ENCODE measurements around the gene GPSM3. TPM values are rescaled to one million over a fixed set of nuclear protein-coding genes. Genes with fewer than 3 reads are reported as not detected.

Gene GPSM3
- total and polyA plus RNA-seq, 2 donors (not counting 1 experiment from before 2014, with no cell fraction given) = 194 to 299 TPM

DNA sequence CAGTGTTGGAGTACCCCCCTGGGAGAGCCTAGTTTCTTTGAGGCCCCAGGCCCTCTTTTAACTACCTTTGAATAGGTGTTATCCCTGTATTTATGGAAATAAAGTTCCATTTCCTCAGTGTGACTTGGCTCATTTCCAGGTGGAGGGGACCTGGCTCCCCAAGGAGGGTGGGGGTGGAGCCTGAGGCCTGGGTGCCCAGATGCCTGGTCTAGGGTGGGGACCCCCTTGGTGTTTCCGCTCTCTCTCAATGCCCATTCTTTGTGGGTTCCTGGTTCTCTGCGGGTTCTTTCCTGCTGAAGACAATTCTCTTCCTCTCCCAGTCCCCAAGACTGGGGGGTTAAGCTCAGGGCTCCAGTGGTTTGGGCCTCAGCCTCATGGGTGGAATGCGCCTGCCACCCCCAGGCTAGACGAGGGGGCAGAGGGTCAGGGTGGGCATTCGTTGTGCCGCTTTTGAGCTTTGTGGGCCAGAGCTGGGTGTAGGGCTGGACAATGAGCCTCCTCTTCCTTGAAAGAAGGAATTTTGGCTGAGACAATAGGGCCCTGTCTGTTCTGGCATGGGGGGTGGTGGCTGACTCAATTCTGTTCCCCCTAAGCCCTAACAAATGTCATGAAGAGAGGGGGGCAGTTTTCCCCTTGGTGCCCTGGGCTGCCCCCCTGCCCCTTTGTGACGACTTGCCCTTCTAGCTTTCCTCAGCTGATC lies 28.7 kb downstream of the GPSM3 start:
- H3K36me3 ChIP-seq (replicated peaks in 1 of 2; ENCODE audit: control extremely low read depth in 1 of 2, control insufficient read depth in 1 of 2, extremely low read depth in 1 of 2, insufficient read depth in 2 of 2, low read length in 1 of 2) = peaks cover 0 to 3% of the 10 kb centered on the region in 2 experiments
- no peaks in the 10 kb centered on the region for H3K9me3 Mint-ChIP-seq (ENCODE audit: insufficient read depth)
- no peak overlapping the region for H3K4me3 Mint-ChIP-seq
- H3K4me1 ChIP-seq (ENCODE audit: control insufficient read depth in 2 of 2, insufficient read depth in 2 of 2, low read length in 2 of 2) = peaks cover 0 to 6% of the 10 kb centered on the region in 2 donors
- POLR2A ChIA-PET = no interaction called here
- no peaks in the 10 kb centered on the region for H3K79me2 ChIP-seq (ENCODE audit: control insufficient read depth, insufficient read depth, low read length)
- no peaks in the 10 kb centered on the region for H3K9me3 ChIP-seq (ENCODE audit: control extremely low read depth in 1 of 3, control insufficient read depth in 2 of 3, insufficient read depth in 1 of 3, low read length in 2 of 3)
- ATAC-seq (ENCODE audit: low read depth) (no peak), DNase-seq (peak; percentile 3)
- H3K4me1 Mint-ChIP-seq = peaks cover 8% of the 10 kb centered on the region
- no peaks in the 10 kb centered on the region for H4K20me1 ChIP-seq (ENCODE audit: control insufficient read depth, insufficient read depth, low read length, poor library complexity, severe bottlenecking)
- no peak overlapping the region for H3K27ac ChIP-seq (ENCODE audit: low read length in 2 of 2)
- H2AFZ ChIP-seq (ENCODE audit: insufficient read depth, low read depth, low read length, poor library complexity, severe bottlenecking) = no peak overlapping the region
- no peak overlapping the region for H3K4me3 ChIP-seq (ENCODE audit: control extremely low read depth in 1 of 5, extremely low read depth in 1 of 5, insufficient read depth in 1 of 5, low read depth in 2 of 5, low read length in 4 of 5)
- intact Hi-C loops (cut with micrococcal nuclease) = no loop called here
- no peaks in the 10 kb centered on the region for H3K27me3 Mint-ChIP-seq
- H3K27me3 ChIP-seq (replicated peaks in 1 of 4; ENCODE audit: control extremely low read depth in 1 of 4, control insufficient read depth in 3 of 4, insufficient read depth in 4 of 4, low read length in 3 of 4) = no peaks in the 10 kb centered on the region
- CTCF ChIA-PET = interaction anchor here (0.5 to 1.2 kb wide), 3 partner anchors 25 to 478 kb away, joined by 3 read pairs; no protein-coding TSS in a partner anchor
- no peak overlapping the region for H3K27ac Mint-ChIP-seq
- no peak for TF ChIP-seq EZH2 (IDR thresholded peaks at IDR 0.05; ENCODE audit: borderline replicate concordance, insufficient read depth, low read depth, low read length, poor library complexity, severe bottlenecking)
- TF ChIP-seq, protein P1, sequence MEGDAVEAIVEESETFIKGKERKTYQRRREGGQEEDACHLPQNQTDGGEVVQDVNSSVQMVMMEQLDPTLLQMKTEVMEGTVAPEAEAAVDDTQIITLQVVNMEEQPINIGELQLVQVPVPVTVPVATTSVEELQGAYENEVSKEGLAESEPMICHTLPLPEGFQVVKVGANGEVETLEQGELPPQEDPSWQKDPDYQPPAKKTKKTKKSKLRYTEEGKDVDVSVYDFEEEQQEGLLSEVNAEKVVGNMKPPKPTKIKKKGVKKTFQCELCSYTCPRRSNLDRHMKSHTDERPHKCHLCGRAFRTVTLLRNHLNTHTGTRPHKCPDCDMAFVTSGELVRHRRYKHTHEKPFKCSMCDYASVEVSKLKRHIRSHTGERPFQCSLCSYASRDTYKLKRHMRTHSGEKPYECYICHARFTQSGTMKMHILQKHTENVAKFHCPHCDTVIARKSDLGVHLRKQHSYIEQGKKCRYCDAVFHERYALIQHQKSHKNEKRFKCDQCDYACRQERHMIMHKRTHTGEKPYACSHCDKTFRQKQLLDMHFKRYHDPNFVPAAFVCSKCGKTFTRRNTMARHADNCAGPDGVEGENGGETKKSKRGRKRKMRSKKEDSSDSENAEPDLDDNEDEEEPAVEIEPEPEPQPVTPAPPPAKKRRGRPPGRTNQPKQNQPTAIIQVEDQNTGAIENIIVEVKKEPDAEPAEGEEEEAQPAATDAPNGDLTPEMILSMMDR (IDR thresholded peaks at IDR 0.05) = no peak
- WGBS (ENCODE audit: insufficient coverage) = 98% methylated on average over 5 of the region's 7 CpGs
- no peak overlapping the region for H3K4me2 ChIP-seq (replicated peaks; ENCODE audit: low read depth, low read length, poor library complexity, severe bottlenecking)
- H3K9ac ChIP-seq (ENCODE audit: low read length) = no peak overlapping the region

GRCh38 chr6:32158052-32158451 lies 34.4 kb downstream of the GPSM3 start:
- no peaks in the 10 kb centered on the region for H3K9me3 Mint-ChIP-seq (ENCODE audit: insufficient read depth)
- H3K4me3 Mint-ChIP-seq = no peak overlapping the region
- H3K4me1 ChIP-seq (ENCODE audit: control insufficient read depth in 2 of 2, insufficient read depth in 2 of 2, low read length in 2 of 2) = peaks cover 15 to 26% of the 10 kb centered on the region in 2 donors
- H3K9ac ChIP-seq (ENCODE audit: low read length) = no peak overlapping the region
- no peak overlapping the region for H3K27ac ChIP-seq (ENCODE audit: low read length in 2 of 2)
- no peaks in the 10 kb centered on the region for H3K79me2 ChIP-seq (ENCODE audit: control insufficient read depth, insufficient read depth, low read length)
- ChIA-PET CTCF (interaction anchor here (0.8 kb wide), 1 partner anchor 39 kb away, joined by 3 read pairs; no protein-coding TSS in a partner anchor), POLR2A (no interaction called here)
- H3K27me3 Mint-ChIP-seq = peaks cover 4% of the 10 kb centered on the region
- H2AFZ ChIP-seq (ENCODE audit: insufficient read depth, low read depth, low read length, poor library complexity, severe bottlenecking) = no peak overlapping the region
- H3K9me3 ChIP-seq (ENCODE audit: control extremely low read depth in 1 of 3, control insufficient read depth in 2 of 3, insufficient read depth in 1 of 3, low read length in 2 of 3) = no peaks in the 10 kb centered on the region
- TF ChIP-seq, protein P1 (IDR thresholded peaks at IDR 0.05) = no peak
- no peak for TF ChIP-seq EZH2 (IDR thresholded peaks at IDR 0.05; ENCODE audit: borderline replicate concordance, insufficient read depth, low read depth, low read length, poor library complexity, severe bottlenecking)
- H3K27me3 ChIP-seq (replicated peaks in 1 of 4; ENCODE audit: control extremely low read depth in 1 of 4, control insufficient read depth in 3 of 4, insufficient read depth in 4 of 4, low read length in 3 of 4) = peaks cover 0 to 20% (median 4%) of the 10 kb centered on the region in 4 experiments
- H3K4me2 ChIP-seq (replicated peaks; ENCODE audit: low read depth, low read length, poor library complexity, severe bottlenecking) = no peak overlapping the region
- intact Hi-C loops (cut with micrococcal nuclease) = loop anchor here (10.0 kb wide), 1 partner anchor 113 kb away; no protein-coding TSS in a partner anchor
- ATAC-seq (ENCODE audit: low read depth) = no peak
- DNase-seq = no peak
- H3K36me3 ChIP-seq (replicated peaks in 1 of 2; ENCODE audit: control extremely low read depth in 1 of 2, control insufficient read depth in 1 of 2, extremely low read depth in 1 of 2, insufficient read depth in 2 of 2, low read length in 1 of 2) = no peaks in the 10 kb centered on the region
- no peak overlapping the region for H3K27ac Mint-ChIP-seq
- peaks cover 22% of the 10 kb centered on the region for H3K4me1 Mint-ChIP-seq
- no peak overlapping the region for H3K4me3 ChIP-seq (ENCODE audit: control extremely low read depth in 1 of 5, extremely low read depth in 1 of 5, insufficient read depth in 1 of 5, low read depth in 2 of 5, low read length in 4 of 5)
- no peaks in the 10 kb centered on the region for H4K20me1 ChIP-seq (ENCODE audit: control insufficient read depth, insufficient read depth, low read length, poor library complexity, severe bottlenecking)

Data from B cell (primary cell).